GM23338 (cell line): Measurements from ENCODE around the gene RFNG. TPM values are rescaled to one million over a fixed set of nuclear protein-coding genes. Genes with fewer than 3 reads are reported as not detected.

Experiments
- ATAC-seq: fragments of 200-7000 bp; cut with Tn5 transposase; 3 replicates; pipeline ENCODE4 v1.9.1; 2020
- DNase-seq: peaks from one replicate; pipeline ENCODE4 v3.0.0-alpha.2; 2015; ENCODE audit warnings: low spot score
- H2AFZ ChIP-seq: fragments of 200-600 bp; sonication (generic); 2 replicates; pipeline ENCODE4 v1.8.0; 2016; ENCODE audit warnings: antibody characterized with exemption, mild to moderate bottlenecking, moderate library complexity
- H3F3A ChIP-seq: fragments of 200-600 bp; sonication (generic); replicated peaks from 2 replicates; pipeline ENCODE4 v1.8.0; 2017; ENCODE audit warnings: antibody characterized with exemption, mixed run types, low read depth
- H3K27ac ChIP-seq: fragments of 200-600 bp; sonication (generic); 2 replicates; pipeline ENCODE4 v1.6.1; 2016; ENCODE audit warnings: low read depth
- H3K27me3 ChIP-seq: fragments of 200-600 bp; sonication (generic); 2 replicates; pipeline ENCODE4 v1.8.0; 2016; ENCODE audit warnings: mild to moderate bottlenecking, mixed run types, moderate library complexity; ENCODE audit not compliant: insufficient read depth
- H3K36me3 ChIP-seq: fragments of 200-600 bp; sonication (generic); 2 replicates; pipeline ENCODE4 v1.8.0; 2016; ENCODE audit warnings: mild to moderate bottlenecking; ENCODE audit not compliant: insufficient read depth
- H3K4me1 ChIP-seq: fragments of 200-600 bp; sonication (generic); 2 replicates; pipeline ENCODE4 v1.8.0; 2016; ENCODE audit warnings: mild to moderate bottlenecking, moderate library complexity; ENCODE audit not compliant: insufficient read depth
- H3K4me2 ChIP-seq: fragments of 200-600 bp; sonication (generic); 2 replicates; pipeline ENCODE4 v1.7.1; 2017; ENCODE audit warnings: mixed run types
- H3K4me3 ChIP-seq: fragments of 200-600 bp; sonication (generic); 2 replicates; pipeline ENCODE4 v1.6.1; 2016; ENCODE audit warnings: mixed run types
- H3K79me2 ChIP-seq: fragments of 200-600 bp; sonication (generic); replicated peaks from 2 replicates; pipeline ENCODE4 v1.8.0; 2017; ENCODE audit warnings: mild to moderate bottlenecking; ENCODE audit not compliant: insufficient read depth
- H3K9me2 ChIP-seq: fragments of 200-600 bp; sonication (generic); 2 replicates; pipeline ENCODE4 v1.8.0; 2017; ENCODE audit not compliant: insufficient read depth
- H4K20me1 ChIP-seq: fragments of 200-600 bp; sonication (generic); replicated peaks from 2 replicates; pipeline ENCODE4 v1.8.0; 2017; ENCODE audit warnings: mild to moderate bottlenecking; ENCODE audit not compliant: insufficient read depth
- H3K27ac Mint-ChIP-seq: 2 replicates; pipeline ENCODE4 v1.8.0; 2020; ENCODE audit warnings: inconsistent platforms, mild to moderate bottlenecking, moderate library complexity, mixed read lengths
- H3K27me3 Mint-ChIP-seq: 3 replicates; pipeline ENCODE4 v1.8.0; 2022; ENCODE audit warnings: low read depth, mild to moderate bottlenecking, moderate library complexity, mixed read lengths, inconsistent platforms; ENCODE audit not compliant: insufficient read depth, poor library complexity
- H3K36me3 Mint-ChIP-seq: 3 replicates; pipeline ENCODE4 v1.8.0; 2021; ENCODE audit warnings: low read depth, mild to moderate bottlenecking, inconsistent platforms, moderate library complexity, mixed read lengths
- H3K4me1 Mint-ChIP-seq: 3 replicates; pipeline ENCODE4 v1.8.0; 2020; ENCODE audit warnings: mild to moderate bottlenecking, inconsistent platforms, mixed read lengths
- H3K4me3 Mint-ChIP-seq: 3 replicates; pipeline ENCODE4 v1.8.0; 2021; ENCODE audit warnings: moderate library complexity, mild to moderate bottlenecking, inconsistent platforms, mixed read lengths
- H3K9me3 Mint-ChIP-seq: 3 replicates; pipeline ENCODE4 v1.8.0; 2020; ENCODE audit warnings: moderate library complexity, mild to moderate bottlenecking, inconsistent platforms, mixed read lengths
- EZH2 ChIP-seq: fragments of 200-600 bp; sonication (generic); IDR thresholded peaks from one replicate; pipeline ENCODE4 v1.8.0; 2017; ENCODE audit warnings: antibody characterized with exemption, mild to moderate bottlenecking, low read depth; ENCODE audit not compliant: unreplicated experiment
- NANOG ChIP-seq: IDR thresholded peaks from 2 replicates; pipeline ENCODE4 v1.6.1; 2016; ENCODE audit warnings: antibody characterized with exemption, borderline replicate concordance
- STAT1 ChIP-seq: IDR thresholded peaks from one replicate; pipeline ENCODE4 v1.6.1; 2016; ENCODE audit warnings: antibody characterized with exemption; ENCODE audit not compliant: unreplicated experiment
- ZNF114 ChIP-seq: fragments of 250-450 bp; sonication (Bioruptor Pico); IDR thresholded peaks from 2 replicates; pipeline ENCODE4 v1.5.0; 2020; ENCODE audit warnings: mild to moderate bottlenecking, moderate library complexity
- polyA plus RNA-seq: library from polyadenylated mRNA; unstranded; fragments of >200 nt; fragmentation: Nextera tagmentation; extraction: Ambion mirVana; gene quantifications from 2 replicates; pipeline ENCODE4 v1.2.1, GENCODE V29; 2016
- total RNA-seq: library from RNA; depleted of rRNA; stranded (reverse); fragments of >200 nt; shearing (Covaris generic); gene quantifications from 2 replicates; pipeline ENCODE4 v1.2.3, GENCODE V29; 2014
- TF ChIP-seq, protein P1 (sequence below): fragments of 250-450 bp; sonication (Bioruptor Pico); IDR thresholded peaks from 2 replicates; pipeline ENCODE4 v1.5.0; 2020; ENCODE audit warnings: mild to moderate bottlenecking, moderate library complexity

RFNG gene
- total and polyA plus RNA-seq, 2 experiments from 2014 or later = 18.0 to 44.7 TPM

DNA sequence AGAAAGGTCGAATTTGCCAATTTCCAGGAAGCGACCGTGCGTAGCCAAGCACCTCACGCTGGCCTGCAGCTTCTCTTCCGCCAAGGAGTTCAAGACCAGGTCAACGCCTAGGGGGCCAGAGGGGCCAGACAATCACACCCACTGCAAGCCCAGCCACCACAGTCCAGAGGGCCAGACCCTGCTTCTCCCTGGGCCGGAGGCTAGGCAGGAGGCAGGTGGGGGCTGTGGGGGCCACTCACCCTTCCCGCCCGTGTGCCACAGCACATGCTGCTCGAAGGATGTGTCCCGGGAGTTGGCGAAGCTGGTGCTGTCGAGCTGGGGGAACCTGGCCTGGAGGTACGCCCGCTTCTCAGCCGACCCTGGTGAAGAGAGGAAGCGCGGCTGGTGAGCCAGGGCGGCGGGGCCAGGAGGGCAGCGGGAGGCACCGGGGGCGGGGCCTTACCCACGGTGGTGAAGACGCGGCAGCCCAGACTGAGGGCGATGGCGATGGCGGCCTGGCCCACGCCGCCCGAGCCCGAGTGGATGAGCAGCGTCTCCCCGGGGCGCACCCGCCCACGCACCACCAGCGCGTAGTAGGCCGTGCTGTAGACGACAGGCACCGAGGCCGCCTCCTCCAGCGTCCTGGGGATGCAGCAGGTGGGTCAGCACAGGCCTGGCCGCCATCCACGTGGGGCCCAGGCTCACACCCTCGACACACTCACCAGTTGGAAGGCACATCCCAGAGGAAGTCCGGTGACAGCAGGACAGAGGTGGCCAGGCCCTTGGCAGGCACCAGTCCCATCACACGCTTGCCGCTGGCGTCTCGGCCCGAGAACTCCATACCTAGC, 32.1 kb upstream of the RFNG start:
- no peak overlapping the region for H2AFZ ChIP-seq
- no peaks in the 10 kb centered on the region for H3K4me1 Mint-ChIP-seq
- H3K27ac ChIP-seq = no peak overlapping the region
- DNase-seq (no peak), ATAC-seq (no peak)
- no peaks in the 10 kb centered on the region for H3K9me3 Mint-ChIP-seq
- H3K36me3 ChIP-seq = peaks cover 11% of the 10 kb centered on the region; the same call in 1 of the 2 replicates
- H3K4me2 ChIP-seq = no peak overlapping the region
- no peaks in the 10 kb centered on the region for H3K79me2 ChIP-seq
- H3K4me3 ChIP-seq = no peak overlapping the region
- H4K20me1 ChIP-seq = peaks cover 9% of the 10 kb centered on the region
- peaks cover 60% of the 10 kb centered on the region; the same call in 2 of the 3 replicates for H3K36me3 Mint-ChIP-seq
- H3K27me3 Mint-ChIP-seq = peaks cover 16% of the 10 kb centered on the region
- H3K4me3 Mint-ChIP-seq = no peak overlapping the region
- no peaks in the 10 kb centered on the region for H3K27me3 ChIP-seq
- TF ChIP-seq STAT1 (no peak), ZNF114 (CRISPR knock-in tag) (no peak), EZH2 (no peak)
- TF ChIP-seq, protein P1, sequence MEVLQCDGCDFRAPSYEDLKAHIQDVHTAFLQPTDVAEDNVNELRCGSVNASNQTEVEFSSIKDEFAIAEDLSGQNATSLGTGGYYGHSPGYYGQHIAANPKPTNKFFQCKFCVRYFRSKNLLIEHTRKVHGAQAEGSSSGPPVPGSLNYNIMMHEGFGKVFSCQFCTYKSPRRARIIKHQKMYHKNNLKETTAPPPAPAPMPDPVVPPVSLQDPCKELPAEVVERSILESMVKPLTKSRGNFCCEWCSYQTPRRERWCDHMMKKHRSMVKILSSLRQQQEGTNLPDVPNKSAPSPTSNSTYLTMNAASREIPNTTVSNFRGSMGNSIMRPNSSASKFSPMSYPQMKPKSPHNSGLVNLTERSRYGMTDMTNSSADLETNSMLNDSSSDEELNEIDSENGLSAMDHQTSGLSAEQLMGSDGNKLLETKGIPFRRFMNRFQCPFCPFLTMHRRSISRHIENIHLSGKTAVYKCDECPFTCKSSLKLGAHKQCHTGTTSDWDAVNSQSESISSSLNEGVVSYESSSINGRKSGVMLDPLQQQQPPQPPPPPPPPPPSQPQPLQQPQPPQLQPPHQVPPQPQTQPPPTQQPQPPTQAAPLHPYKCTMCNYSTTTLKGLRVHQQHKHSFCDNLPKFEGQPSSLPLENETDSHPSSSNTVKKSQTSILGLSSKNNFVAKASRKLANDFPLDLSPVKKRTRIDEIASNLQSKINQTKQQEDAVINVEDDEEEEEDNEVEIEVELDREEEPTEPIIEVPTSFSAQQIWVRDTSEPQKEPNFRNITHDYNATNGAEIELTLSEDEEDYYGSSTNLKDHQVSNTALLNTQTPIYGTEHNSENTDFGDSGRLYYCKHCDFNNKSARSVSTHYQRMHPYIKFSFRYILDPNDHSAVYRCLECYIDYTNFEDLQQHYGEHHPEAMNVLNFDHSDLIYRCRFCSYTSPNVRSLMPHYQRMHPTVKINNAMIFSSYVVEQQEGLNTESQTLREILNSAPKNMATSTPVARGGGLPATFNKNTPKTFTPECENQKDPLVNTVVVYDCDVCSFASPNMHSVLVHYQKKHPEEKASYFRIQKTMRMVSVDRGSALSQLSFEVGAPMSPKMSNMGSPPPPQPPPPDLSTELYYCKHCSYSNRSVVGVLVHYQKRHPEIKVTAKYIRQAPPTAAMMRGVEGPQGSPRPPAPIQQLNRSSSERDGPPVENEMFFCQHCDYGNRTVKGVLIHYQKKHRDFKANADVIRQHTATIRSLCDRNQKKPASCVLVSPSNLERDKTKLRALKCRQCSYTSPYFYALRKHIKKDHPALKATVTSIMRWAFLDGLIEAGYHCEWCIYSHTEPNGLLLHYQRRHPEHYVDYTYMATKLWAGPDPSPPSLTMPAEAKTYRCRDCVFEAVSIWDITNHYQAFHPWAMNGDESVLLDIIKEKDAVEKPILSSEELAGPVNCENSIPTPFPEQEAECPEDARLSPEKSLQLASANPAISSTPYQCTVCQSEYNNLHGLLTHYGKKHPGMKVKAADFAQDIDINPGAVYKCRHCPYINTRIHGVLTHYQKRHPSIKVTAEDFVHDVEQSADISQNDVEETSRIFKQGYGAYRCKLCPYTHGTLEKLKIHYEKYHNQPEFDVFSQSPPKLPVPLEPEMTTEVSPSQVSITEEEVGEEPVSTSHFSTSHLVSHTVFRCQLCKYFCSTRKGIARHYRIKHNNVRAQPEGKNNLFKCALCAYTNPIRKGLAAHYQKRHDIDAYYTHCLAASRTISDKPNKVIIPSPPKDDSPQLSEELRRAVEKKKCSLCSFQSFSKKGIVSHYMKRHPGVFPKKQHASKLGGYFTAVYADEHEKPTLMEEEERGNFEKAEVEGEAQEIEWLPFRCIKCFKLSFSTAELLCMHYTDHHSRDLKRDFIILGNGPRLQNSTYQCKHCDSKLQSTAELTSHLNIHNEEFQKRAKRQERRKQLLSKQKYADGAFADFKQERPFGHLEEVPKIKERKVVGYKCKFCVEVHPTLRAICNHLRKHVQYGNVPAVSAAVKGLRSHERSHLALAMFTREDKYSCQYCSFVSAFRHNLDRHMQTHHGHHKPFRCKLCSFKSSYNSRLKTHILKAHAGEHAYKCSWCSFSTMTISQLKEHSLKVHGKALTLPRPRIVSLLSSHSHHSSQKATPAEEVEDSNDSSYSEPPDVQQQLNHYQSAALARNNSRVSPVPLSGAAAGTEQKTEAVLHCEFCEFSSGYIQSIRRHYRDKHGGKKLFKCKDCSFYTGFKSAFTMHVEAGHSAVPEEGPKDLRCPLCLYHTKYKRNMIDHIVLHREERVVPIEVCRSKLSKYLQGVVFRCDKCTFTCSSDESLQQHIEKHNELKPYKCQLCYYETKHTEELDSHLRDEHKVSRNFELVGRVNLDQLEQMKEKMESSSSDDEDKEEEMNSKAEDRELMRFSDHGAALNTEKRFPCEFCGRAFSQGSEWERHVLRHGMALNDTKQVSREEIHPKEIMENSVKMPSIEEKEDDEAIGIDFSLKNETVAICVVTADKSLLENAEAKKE (CRISPR knock-in tag) = no peak
- H3K27ac Mint-ChIP-seq = no peak overlapping the region
- H3F3A ChIP-seq = peaks cover 13% of the 10 kb centered on the region
- H3K9me2 ChIP-seq = no peaks in the 10 kb centered on the region
- no peaks in the 10 kb centered on the region for H3K4me1 ChIP-seq

DNA sequence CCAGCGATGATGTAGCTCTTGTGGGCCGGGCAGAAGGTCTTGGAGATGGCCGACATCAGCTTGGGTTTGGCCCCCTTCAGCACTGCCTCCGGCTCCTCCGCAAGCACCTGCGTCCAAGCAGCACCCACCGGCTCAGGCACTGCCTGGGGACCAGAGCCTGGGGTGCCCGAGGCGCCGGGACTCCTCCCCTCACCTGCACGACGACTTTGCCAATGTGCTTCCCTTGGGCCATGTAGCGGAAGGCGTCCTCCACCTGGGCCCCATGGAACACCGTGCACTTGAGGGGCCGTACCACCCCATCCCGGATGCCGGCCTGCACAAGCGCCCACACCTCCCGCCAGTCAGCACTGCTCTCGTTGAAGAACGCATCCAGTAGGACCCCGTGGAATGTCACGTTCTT, 31.4 kb upstream of the RFNG start:
- Histone ChIP-seq H4K20me1 (peaks cover 8% of the 10 kb centered on the region), H3K4me1 (no peaks in the 10 kb centered on the region), H3K27me3 (no peaks in the 10 kb centered on the region), H3K27ac (no peak overlapping the region), H3K4me3 (no peak overlapping the region), H3F3A (peaks cover 17% of the 10 kb centered on the region), H2AFZ (no peak overlapping the region), H3K79me2 (no peaks in the 10 kb centered on the region), H3K9me2 (no peaks in the 10 kb centered on the region), H3K4me2 (no peak overlapping the region), H3K36me3 (peaks cover 12% of the 10 kb centered on the region; the same call in 1 of the 2 replicates)
- Mint-ChIP-seq H3K4me1 (peaks cover 3% of the 10 kb centered on the region), H3K27me3 (peaks cover 18% of the 10 kb centered on the region), H3K27ac (no peak overlapping the region), H3K4me3 (no peak overlapping the region), H3K36me3 (peaks cover 58% of the 10 kb centered on the region), H3K9me3 (no peaks in the 10 kb centered on the region; the same call in 2 of the 3 replicates)
- ATAC-seq = no peak
- no peak for DNase-seq
- no peak for TF ChIP-seq EZH2
- no peak for TF ChIP-seq NANOG
- TF ChIP-seq STAT1 = no peak
- TF ChIP-seq, protein P1 (CRISPR knock-in tag) = no peak
